ENCODE results near the gene ORMDL3. TPM values are rescaled to one million over a fixed set of nuclear protein-coding genes. Genes with fewer than 3 reads are reported as not detected.

ORMDL3 gene
- total RNA-seq, 1 donor from 2014 or later = 37.9 TPM

- no peak for DNase-seq (ENCODE audit: low read depth)
- TF ChIP-seq CTCF (IDR thresholded peaks at IDR 0.05; ENCODE audit: insufficient read depth, low read length, poor library complexity, severe bottlenecking) = no peak
- peaks cover 4% of the 10 kb centered on the region for H3K27me3 ChIP-seq (ENCODE audit: control insufficient read depth, insufficient read depth, low read length)
- no peaks in the 10 kb centered on the region for H3K36me3 ChIP-seq (ENCODE audit: control insufficient read depth, insufficient read depth, low read length)
- no peak overlapping the region for H3K4me3 ChIP-seq (ENCODE audit: low read depth, low read length)
Measured at GRCh38 chr17:39971076-39971603, 43.7 kb upstream of the ORMDL3 start.

- H3K4me3 ChIP-seq (ENCODE audit: low read depth, low read length) = no peak overlapping the region
- peaks cover 4% of the 10 kb centered on the region for H3K27me3 ChIP-seq (ENCODE audit: control insufficient read depth, insufficient read depth, low read length)
- H3K36me3 ChIP-seq (ENCODE audit: control insufficient read depth, insufficient read depth, low read length) = no peaks in the 10 kb centered on the region
- TF ChIP-seq CTCF (IDR thresholded peaks at IDR 0.05; ENCODE audit: insufficient read depth, low read length, poor library complexity, severe bottlenecking) = no peak
- DNase-seq (ENCODE audit: low read depth) = no peak
Measured at GRCh38 chr17:39970157-39970692, 42.8 kb upstream of the ORMDL3 start.

GRCh38 chr17:39969375-39969774, 42.0 kb upstream of the ORMDL3 start:
- DNase-seq (ENCODE audit: low read depth) = no peak
- no peak for TF ChIP-seq CTCF (IDR thresholded peaks at IDR 0.05; ENCODE audit: insufficient read depth, low read length, poor library complexity, severe bottlenecking)
- H3K36me3 ChIP-seq (ENCODE audit: control insufficient read depth, insufficient read depth, low read length) = no peaks in the 10 kb centered on the region
- peaks cover 4% of the 10 kb centered on the region for H3K27me3 ChIP-seq (ENCODE audit: control insufficient read depth, insufficient read depth, low read length)
- H3K4me3 ChIP-seq (ENCODE audit: low read depth, low read length) = no peak overlapping the region

GRCh38 chr17:39968761-39969160, 41.4 kb upstream of the ORMDL3 start:
- Histone ChIP-seq H3K36me3 (ENCODE audit: control insufficient read depth, insufficient read depth, low read length) (no peaks in the 10 kb centered on the region), H3K4me3 (ENCODE audit: low read depth, low read length) (no peak overlapping the region), H3K27me3 (ENCODE audit: control insufficient read depth, insufficient read depth, low read length) (peaks cover 4% of the 10 kb centered on the region)
- TF ChIP-seq CTCF (IDR thresholded peaks at IDR 0.05; ENCODE audit: insufficient read depth, low read length, poor library complexity, severe bottlenecking) = no peak
- DNase-seq (ENCODE audit: low read depth) = no peak

- peaks cover 4% of the 10 kb centered on the region for H3K27me3 ChIP-seq (ENCODE audit: control insufficient read depth, insufficient read depth, low read length)
- TF ChIP-seq CTCF (IDR thresholded peaks at IDR 0.05; ENCODE audit: insufficient read depth, low read length, poor library complexity, severe bottlenecking) = no peak
Measured at GRCh38 chr17:39966771-39967170, 39.4 kb upstream of the ORMDL3 start.

More at GRCh38 chr17:39966771-39967170, 39.4 kb upstream of the ORMDL3 start:
- Histone ChIP-seq H3K4me3 (ENCODE audit: low read depth, low read length) (no peak overlapping the region), H3K36me3 (ENCODE audit: control insufficient read depth, insufficient read depth, low read length) (no peaks in the 10 kb centered on the region)
- no peak for DNase-seq (ENCODE audit: low read depth)

All from kidney epithelial cell (primary cell).